Measurements from ENCODE around the gene AGAP2.
A peak's percentile ranks its signal among the peaks of the same experiment; 100 is the strongest.

Gene AGAP2

GRCh38 chr12:57767305-57767698 lies 28.8 kb upstream of the AGAP2 start:
- no peak for DNase-seq

- peak; percentile 71 for DNase-seq
These were observed 28.1 kb upstream of the AGAP2 start, which contains the start of gene CYP27B1 for GRCh38 chr12:57766464-57767304. TSS of gene CYP27B1 (minus strand) at chr12:57767078. CDS start at chr12:57767041, 37 bp downstream.

GRCh38 chr12:57765698-57766463 lies 27.3 kb upstream of the AGAP2 start:
- peak; percentile 33 for DNase-seq

GRCh38 chr12:57765003-57765697 lies 26.6 kb upstream of the AGAP2 start:
- DNase-seq = peak; percentile 71

GRCh38 chr12:57764662-57765002 lies 26.1 kb upstream of the AGAP2 start:
- no peak for DNase-seq

- no peak for DNase-seq
These were observed 25.5 kb upstream of the AGAP2 start for GRCh38 chr12:57763881-57764661.

- no peak for DNase-seq
These were observed 23.9 kb upstream of the AGAP2 start for GRCh38 chr12:57762463-57762862.

GRCh38 chr12:57761391-57761998 lies 23.0 kb upstream of the AGAP2 start:
- DNase-seq = no peak

GRCh38 chr12:57760347-57760982 lies 21.9 kb upstream of the AGAP2 start:
- DNase-seq = no peak

GRCh38 chr12:57759360-57759980 lies 20.9 kb upstream of the AGAP2 start:
- DNase-seq = no peak

GRCh38 chr12:57758552-57759359 lies 20.2 kb upstream of the AGAP2 start:
- no peak for DNase-seq

- no peak for DNase-seq
These were observed 19.2 kb upstream of the AGAP2 start for GRCh38 chr12:57757771-57758170.

GRCh38 chr12:57756406-57757341 lies 18.1 kb upstream of the AGAP2 start:
- no peak for DNase-seq

- DNase-seq = no peak
These were observed 17.2 kb upstream of the AGAP2 start for GRCh38 chr12:57755454-57756372.

GRCh38 chr12:57755194-57755453 lies 16.6 kb upstream of the AGAP2 start:
- no peak for DNase-seq

GRCh38 chr12:57754411-57755193 lies 16.1 kb upstream of the AGAP2 start, which contains the start of gene MARCHF9:
TSS of gene MARCHF9 (plus strand) at chr12:57755103. CDS start at chr12:57755529, 426 bp downstream.
- peak; percentile 43 for DNase-seq

GRCh38 chr12:57753756-57754337 lies 15.3 kb upstream of the AGAP2 start:
- DNase-seq = no peak

Data from EL (cell line).